Measurements from ENCODE around the gene ATP11B.

The ATP11B gene

GRCh38 chr3:182843478-182843877 lies 50.2 kb downstream of the ATP11B start:
- Histone ChIP-seq H3K4me3 (ENCODE audit: severe bottlenecking) (no peak overlapping the region), H3K36me3 (ENCODE audit: low read depth) (peaks cover 71% of the 10 kb centered on the region), H3K9me3 (ENCODE audit: severe bottlenecking) (no peaks in the 10 kb centered on the region), H3K4me1 (ENCODE audit: insufficient read depth, poor library complexity, severe bottlenecking) (no peaks in the 10 kb centered on the region), H3K27me3 (ENCODE audit: insufficient read depth, poor library complexity, severe bottlenecking) (no peaks in the 10 kb centered on the region), H3K27ac (ENCODE audit: poor library complexity, severe bottlenecking) (no peak overlapping the region)
- TF ChIP-seq CTCF (IDR thresholded peaks at IDR 0.05; ENCODE audit: poor library complexity, severe bottlenecking), result no peak
- DNase-seq (ENCODE audit: low spot score), result no peak
- no peak for ATAC-seq (ENCODE audit: low read depth)

GRCh38 chr3:182848906-182849305 lies 55.6 kb downstream of the ATP11B start:
- ATAC-seq (ENCODE audit: low read depth), result no peak

GRCh38 chr3:182855076-182855475 lies 61.8 kb downstream of the ATP11B start:
- DNase-seq (ENCODE audit: low spot score), result no peak
- Histone ChIP-seq H3K9me3 (ENCODE audit: severe bottlenecking) (no peaks in the 10 kb centered on the region), H3K36me3 (ENCODE audit: low read depth) (peaks cover 58% of the 10 kb centered on the region), H3K4me1 (ENCODE audit: insufficient read depth, poor library complexity, severe bottlenecking) (no peaks in the 10 kb centered on the region), H3K4me3 (ENCODE audit: severe bottlenecking) (no peak overlapping the region), H3K27me3 (ENCODE audit: insufficient read depth, poor library complexity, severe bottlenecking) (no peaks in the 10 kb centered on the region), H3K27ac (ENCODE audit: poor library complexity, severe bottlenecking) (no peak overlapping the region)
- no peak for TF ChIP-seq CTCF (IDR thresholded peaks at IDR 0.05; ENCODE audit: poor library complexity, severe bottlenecking)
- ATAC-seq (ENCODE audit: low read depth), result no peak

More at GRCh38 chr3:182848906-182849305, 55.6 kb downstream of the ATP11B start:
- H3K27me3 ChIP-seq (ENCODE audit: insufficient read depth, poor library complexity, severe bottlenecking), result no peaks in the 10 kb centered on the region
- no peaks in the 10 kb centered on the region for H3K9me3 ChIP-seq (ENCODE audit: severe bottlenecking)
- no peak for DNase-seq (ENCODE audit: low spot score)
- H3K4me1 ChIP-seq (ENCODE audit: insufficient read depth, poor library complexity, severe bottlenecking), result no peaks in the 10 kb centered on the region
- no peak for TF ChIP-seq CTCF (IDR thresholded peaks at IDR 0.05; ENCODE audit: poor library complexity, severe bottlenecking)
- no peak overlapping the region for H3K27ac ChIP-seq (ENCODE audit: poor library complexity, severe bottlenecking)
- peaks cover 84% of the 10 kb centered on the region for H3K36me3 ChIP-seq (ENCODE audit: low read depth)
- H3K4me3 ChIP-seq (ENCODE audit: severe bottlenecking), result no peak overlapping the region

GRCh38 chr3:182861348-182861747 lies 68.0 kb downstream of the ATP11B start:
- TF ChIP-seq CTCF (IDR thresholded peaks at IDR 0.05; ENCODE audit: poor library complexity, severe bottlenecking), result no peak
- no peak overlapping the region for H3K27ac ChIP-seq (ENCODE audit: poor library complexity, severe bottlenecking)
- no peaks in the 10 kb centered on the region for H3K9me3 ChIP-seq (ENCODE audit: severe bottlenecking)
- H3K27me3 ChIP-seq (ENCODE audit: insufficient read depth, poor library complexity, severe bottlenecking), result no peaks in the 10 kb centered on the region
- no peaks in the 10 kb centered on the region for H3K4me1 ChIP-seq (ENCODE audit: insufficient read depth, poor library complexity, severe bottlenecking)
- H3K4me3 ChIP-seq (ENCODE audit: severe bottlenecking), result no peak overlapping the region
- no peak for ATAC-seq (ENCODE audit: low read depth)
- DNase-seq (ENCODE audit: low spot score), result no peak
- peaks cover 45% of the 10 kb centered on the region for H3K36me3 ChIP-seq (ENCODE audit: low read depth)

- H3K27me3 ChIP-seq (ENCODE audit: insufficient read depth, poor library complexity, severe bottlenecking), result no peaks in the 10 kb centered on the region
- TF ChIP-seq CTCF (IDR thresholded peaks at IDR 0.05; ENCODE audit: poor library complexity, severe bottlenecking), result no peak
- H3K27ac ChIP-seq (ENCODE audit: poor library complexity, severe bottlenecking), result no peak overlapping the region
- ATAC-seq (ENCODE audit: low read depth) (no peak), DNase-seq (ENCODE audit: low spot score) (no peak)
- no peaks in the 10 kb centered on the region for H3K4me1 ChIP-seq (ENCODE audit: insufficient read depth, poor library complexity, severe bottlenecking)
- no peak overlapping the region for H3K4me3 ChIP-seq (ENCODE audit: severe bottlenecking)
- H3K9me3 ChIP-seq (ENCODE audit: severe bottlenecking), result no peaks in the 10 kb centered on the region
- peaks cover 51% of the 10 kb centered on the region for H3K36me3 ChIP-seq (ENCODE audit: low read depth)
Measured at GRCh38 chr3:182862159-182862860, 69.0 kb downstream of the ATP11B start.

All from RWPE2 (cell line).